Retinal pigment epithelial cell (primary cell): ENCODE data around the gene CES1.
"Not testable (repeated sequence)": the region's sequence is repeated elsewhere in the genome, so short reads cannot be mapped to it uniquely, and the experiment has no call there.

Source experiments
- DNase-seq: peaks from one replicate; pipeline ENCODE4 v3.0.0-alpha.2; 2010; ENCODE audit warnings: low read depth
- H3K4me3 ChIP-seq: 2 replicates; pipeline ENCODE4 v1.5.1; 2011; ENCODE audit warnings: mild to moderate bottlenecking, low read length, control low read depth, moderate library complexity
- CTCF ChIP-seq: conservative IDR thresholded peaks from 2 replicates; pipeline ENCODE4 v1.5.1; 2011; ENCODE audit warnings: low read depth, low read length, control low read depth, inconsistent platforms

The CES1 gene

GRCh38 chr16:55868980-55869379, 36.1 kb upstream of the CES1 start:
- no peak for DNase-seq
- H3K4me3 ChIP-seq = no peak overlapping the region
- no peak for TF ChIP-seq CTCF

GRCh38 chr16:55868137-55868536, 35.2 kb upstream of the CES1 start:
- no peak for DNase-seq
- no peak for TF ChIP-seq CTCF
- no peak overlapping the region for H3K4me3 ChIP-seq

GRCh38 chr16:55861288-55861687, 28.4 kb upstream of the CES1 start:
- DNase-seq = no peak
- no peak for TF ChIP-seq CTCF
- H3K4me3 ChIP-seq = no peak overlapping the region

GRCh38 chr16:55857650-55858049, 24.8 kb upstream of the CES1 start:
- DNase-seq, H3K4me3 ChIP-seq: not testable (repeated sequence)

GRCh38 chr16:55856950-55857349, 24.1 kb upstream of the CES1 start:
- DNase-seq = no peak
- TF ChIP-seq CTCF = no peak
- no peak overlapping the region for H3K4me3 ChIP-seq

GRCh38 chr16:55853114-55853513, 20.2 kb upstream of the CES1 start:
- H3K4me3 ChIP-seq = no peak overlapping the region
- no peak for DNase-seq
- TF ChIP-seq CTCF = no peak

GRCh38 chr16:55849536-55849935, 16.6 kb upstream of the CES1 start:
- TF ChIP-seq CTCF = no peak
- no peak for DNase-seq
- H3K4me3 ChIP-seq = no peak overlapping the region
